ENCODE measurements around the gene ZNF354C. TPM values are rescaled to one million over a fixed set of nuclear protein-coding genes. Genes with fewer than 3 reads are reported as not detected.

The ZNF354C gene
- total and polyA plus RNA-seq, 2 of the 4 experiments (the other 2 are of a cell fraction), result 1.9 to 5.6 TPM

- Histone ChIP-seq H3K4me3 (ENCODE audit: insufficient read depth, low read depth, low read length) (no peak overlapping the region), H3K9ac (ENCODE audit: low read depth, low read length) (no peak overlapping the region), H3K36me3 (ENCODE audit: control insufficient read depth, insufficient read depth, low read length) (peaks cover 37% of the 10 kb centered on the region; the same call in 1 of the 2 replicates), H4K5ac (ENCODE audit: low read depth, low read length) (no peak overlapping the region), H3K9me1 (ENCODE audit: insufficient read depth, low read length) (no peaks in the 10 kb centered on the region), H2BK5ac (ENCODE audit: low read depth, low read length, poor library complexity, severe bottlenecking) (no peak overlapping the region), H2AK5ac (ENCODE audit: low read depth, low read length) (no peak overlapping the region), H3K9me3 (ENCODE audit: control insufficient read depth, insufficient read depth, low read length) (no peaks in the 10 kb centered on the region; the same call in 1 of the 2 replicates), H3K23ac (ENCODE audit: low read depth, low read length) (no peak overlapping the region), H2AFZ (replicated peaks; ENCODE audit: low read length, poor library complexity) (peak overlapping the region; percentile 21), H3K79me1 (ENCODE audit: low read depth in 1 of 2, low read length in 2 of 2) (no peaks in the 10 kb centered on the region), H3K14ac (replicated peaks; ENCODE audit: low read depth, low read length) (no peak overlapping the region), H3K27ac (ENCODE audit: insufficient read depth, low read length) (no peak overlapping the region), H2BK20ac (ENCODE audit: low read depth, low read length) (no peak overlapping the region), H4K20me1 (ENCODE audit: insufficient read depth, low read length) (no peaks in the 10 kb centered on the region), H3K56ac (ENCODE audit: extremely low read depth, insufficient read depth, low read length) (no peak overlapping the region), H4K8ac (ENCODE audit: low read depth in 2 of 2, low read length in 2 of 2) (no peak overlapping the region), H2BK120ac (ENCODE audit: low read depth, low read length) (no peak overlapping the region), H2BK15ac (ENCODE audit: low read depth, low read length) (no peak overlapping the region), H3K4me2 (ENCODE audit: low read depth, low read length) (no peak overlapping the region), H3K4ac (ENCODE audit: low read depth, low read length) (no peak overlapping the region), H3K4me1 (ENCODE audit: control insufficient read depth, insufficient read depth, low read length) (no peaks in the 10 kb centered on the region), H3K27me3 (ENCODE audit: control insufficient read depth, insufficient read depth, low read length) (no peaks in the 10 kb centered on the region), H4K91ac (ENCODE audit: insufficient read depth, low read depth, low read length) (no peak overlapping the region), H3K18ac (ENCODE audit: low read depth, low read length) (no peak overlapping the region), H2AK9ac (replicated peaks; ENCODE audit: low read depth, low read length, poor library complexity) (peak overlapping the region; percentile 28)
- TF ChIP-seq FOS (IDR thresholded peaks at IDR 0.05; ENCODE audit: low read depth, low read length), result no peak
- TF ChIP-seq CHD1 (IDR thresholded peaks at IDR 0.05; ENCODE audit: low read depth, low read length), result no peak
- TF ChIP-seq RCOR1 (IDR thresholded peaks at IDR 0.05; ENCODE audit: insufficient replicate concordance, low read length), result no peak
- in situ Hi-C loops (cut with MboI; ENCODE audit: low sequenced_read_pairs) (no loop called here), intact Hi-C loops (cut with micrococcal nuclease) (no loop called here), dilution Hi-C loops (cut with HindIII; ENCODE audit: low sequenced_read_pairs, unreplicated experiment) (no loop called here)
- BruUV-seq (replicated peaks), result no TSS peak
- ChIA-PET POLR2A (ENCODE audit: unreplicated experiment) (no interaction called here), CTCF (no interaction called here)
- WGBS, 2 experiments (ENCODE audit: extremely low coverage in 2 of 2, insufficient read length in 1 of 2), result 91% methylated on average over 10 of the region's 19 CpGs; no CpG with 5 or more reads in 1 of the 2 experiments
- DNase-seq (no peak), ATAC-seq (ENCODE audit: low read depth) (no peak)
These were observed 63.5 kb downstream of the ZNF354C start for GRCh38 chr5:179123491-179124272.
